ENCODE measurements around the gene SETD2.
A peak's percentile ranks its signal among the peaks of the same experiment; 100 is the strongest.
"Not testable (repeated sequence)": the region's sequence is repeated elsewhere in the genome, so short reads cannot be mapped to it uniquely, and the experiment has no call there.

Gene SETD2

DNA sequence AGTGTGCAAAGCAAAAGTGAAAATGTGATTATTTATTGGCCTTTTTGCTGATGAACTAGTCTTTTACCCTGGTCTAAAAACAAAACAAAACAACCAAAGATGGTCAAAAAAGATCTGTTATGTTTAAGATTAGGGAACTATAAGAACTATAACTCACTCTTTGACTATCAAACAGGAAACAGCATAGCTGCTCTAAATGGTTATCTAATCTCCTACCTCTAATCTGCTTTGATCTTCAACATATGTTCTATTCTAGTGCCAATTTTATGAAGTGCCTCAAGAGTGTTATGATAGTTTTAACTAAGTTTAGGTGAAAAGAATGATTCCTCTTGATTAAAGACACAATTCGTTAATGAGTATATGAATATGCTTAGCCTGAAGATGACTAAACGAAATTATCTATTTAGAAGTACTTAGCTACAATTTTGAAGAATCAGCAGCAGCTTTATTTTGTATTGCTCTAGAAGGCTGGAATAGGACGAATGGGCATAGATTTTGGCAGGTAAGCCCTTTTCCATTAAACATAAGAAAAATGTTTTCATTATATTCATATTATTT is 46.0 kb downstream of the SETD2 start:
- POLR2A ChIA-PET: interaction anchor here (1.0 to 1.3 kb wide), 3 partner anchors 10 to 47 kb away, joined by 3 to 6 read pairs (median 4); partner anchors contain the start of gene SETD2
- Histone ChIP-seq H3K4me3 (ENCODE audit: control insufficient read depth in 1 of 7, extremely low read depth in 1 of 7, insufficient read depth in 4 of 7, low read depth in 2 of 7, low read length in 6 of 7) (peak overlapping the region in 4 of 7 experiments; percentile 12 to 54 (median 30)), H3K27me3 (replicated peaks in 2 of 5; ENCODE audit: control insufficient read depth in 4 of 5, insufficient read depth in 5 of 5, low read length in 4 of 5) (no peaks in the 10 kb centered on the region), H3K9me3 (ENCODE audit: control extremely low read depth in 1 of 5, control insufficient read depth in 4 of 5, insufficient read depth in 2 of 5, low read depth in 1 of 5, low read length in 4 of 5) (peaks cover 0 to 12% (median 0%) of the 10 kb centered on the region in 5 experiments), H3K27ac (ENCODE audit: insufficient read depth in 1 of 2, low read depth in 1 of 2, low read length in 2 of 2, poor library complexity in 1 of 2, severe bottlenecking in 2 of 2) (peak overlapping the region; percentile 10 to 64), H3K4me1 (ENCODE audit: control extremely low read depth in 1 of 4, control insufficient read depth in 4 of 4, insufficient read depth in 4 of 4, low read length in 3 of 4) (peaks cover 6 to 19% (median 11%) of the 10 kb centered on the region in 4 experiments), H3K36me3 (ENCODE audit: control insufficient read depth in 4 of 4, insufficient read depth in 4 of 4, low read length in 3 of 4) (peaks cover 15 to 60% (median 43%) of the 10 kb centered on the region in 4 experiments)
- DNase-seq: peak; percentile 52 to 92 (median 81)
- CTCF ChIA-PET: interaction anchor here (1.3 kb wide), 1 partner anchor 10 kb away, joined by 3 read pairs; no protein-coding TSS in a partner anchor
- no CpG with 5 or more reads among the region's 3 CpGs for WGBS (ENCODE audit: insufficient coverage)

DNA sequence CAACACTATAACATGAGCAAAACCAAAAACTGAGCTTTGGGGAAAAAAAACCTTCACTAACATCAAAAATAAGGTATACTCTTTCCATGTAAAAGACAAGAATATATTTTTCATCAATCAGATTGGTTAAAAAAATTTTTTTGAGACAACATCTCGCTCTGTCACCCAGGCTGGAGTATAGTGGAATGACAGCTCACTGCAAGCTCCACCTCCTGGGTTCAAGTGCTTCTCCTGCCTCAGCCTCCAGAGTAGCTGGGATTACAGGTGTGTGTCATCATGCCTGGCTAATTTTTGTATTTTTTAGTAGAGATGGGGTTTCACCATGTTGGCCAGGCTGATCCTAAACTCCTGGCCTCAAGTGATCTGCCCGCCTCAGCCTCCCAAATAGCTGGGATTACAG is 48.4 kb downstream of the SETD2 start:
- POLR2A ChIA-PET: interaction anchor here (0.8 kb wide), 1 partner anchor 48 kb away, joined by 3 read pairs; no protein-coding TSS in a partner anchor
- Histone ChIP-seq H3K9me3 (ENCODE audit: control extremely low read depth in 1 of 5, control insufficient read depth in 4 of 5, insufficient read depth in 2 of 5, low read depth in 1 of 5, low read length in 4 of 5) (peaks cover 0 to 10% (median 0%) of the 10 kb centered on the region in 5 experiments), H3K4me1 (ENCODE audit: control extremely low read depth in 1 of 4, control insufficient read depth in 4 of 4, insufficient read depth in 4 of 4, low read length in 3 of 4) (peaks cover 6 to 19% (median 11%) of the 10 kb centered on the region in 4 experiments), H3K36me3 (ENCODE audit: control insufficient read depth in 4 of 4, insufficient read depth in 4 of 4, low read length in 3 of 4) (peaks cover 15 to 48% (median 31%) of the 10 kb centered on the region in 4 experiments)
- CTCF ChIA-PET: interaction anchor here (1.2 to 2.1 kb wide), 2 partner anchors 40 to 49 kb away, joined by 3 to 9 read pairs; partner anchors contain the start of gene SETD2
- not testable (repeated sequence) for DNase-seq; H3K27ac ChIP-seq (ENCODE audit: insufficient read depth in 1 of 2, low read depth in 1 of 2, low read length in 2 of 2, poor library complexity in 1 of 2, severe bottlenecking in 2 of 2); H3K27me3 ChIP-seq (replicated peaks in 2 of 5; ENCODE audit: control insufficient read depth in 4 of 5, insufficient read depth in 5 of 5, low read length in 4 of 5); H3K4me3 ChIP-seq (ENCODE audit: control insufficient read depth in 1 of 7, extremely low read depth in 1 of 7, insufficient read depth in 4 of 7, low read depth in 2 of 7, low read length in 6 of 7)
- no CpG with 5 or more reads among the region's 2 CpGs for WGBS (ENCODE audit: insufficient coverage)

DNA sequence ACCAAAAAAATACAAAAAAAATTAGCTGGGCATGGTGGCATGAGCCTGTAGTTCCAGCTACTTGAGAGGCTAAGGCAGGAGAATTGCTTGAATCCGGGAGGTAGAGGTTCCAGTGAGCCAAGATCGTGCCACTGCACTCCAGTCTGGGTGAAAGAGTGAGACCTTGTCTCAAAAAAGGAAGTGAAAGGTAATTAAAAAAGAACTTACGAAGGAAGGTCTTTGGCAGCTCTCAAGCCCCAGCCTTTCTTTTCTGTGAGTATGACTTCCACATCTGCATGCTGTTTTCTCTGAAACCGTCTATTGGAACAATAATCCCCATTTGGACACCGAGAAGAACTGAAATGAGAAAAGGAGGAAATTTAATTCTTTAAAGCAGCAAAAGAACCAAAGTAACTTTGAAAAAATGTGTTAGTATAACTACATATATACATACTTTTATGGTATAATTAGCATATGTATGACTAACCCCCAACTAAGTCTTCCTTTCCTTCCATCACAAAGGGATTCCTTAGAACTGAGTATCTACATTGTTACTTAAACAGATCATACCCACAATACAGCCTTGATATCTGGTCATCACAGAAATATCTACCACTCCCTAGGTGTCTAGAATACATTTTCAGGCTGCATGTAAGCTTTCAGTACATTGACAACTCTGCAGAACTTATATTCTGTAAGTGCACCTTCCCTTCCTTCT is 50.1 kb downstream of the SETD2 start:
- peaks cover 16 to 42% (median 29%) of the 10 kb centered on the region in 4 experiments for H3K36me3 ChIP-seq (ENCODE audit: control insufficient read depth in 4 of 4, insufficient read depth in 4 of 4, low read length in 3 of 4)
- no peak overlapping the region for H3K27ac ChIP-seq (ENCODE audit: insufficient read depth in 1 of 2, low read depth in 1 of 2, low read length in 2 of 2, poor library complexity in 1 of 2, severe bottlenecking in 2 of 2)
- no peaks in the 10 kb centered on the region for H3K9me3 ChIP-seq (ENCODE audit: control extremely low read depth in 1 of 5, control insufficient read depth in 4 of 5, insufficient read depth in 2 of 5, low read depth in 1 of 5, low read length in 4 of 5)
- CTCF ChIA-PET: interaction anchor here (1.7 kb wide), 1 partner anchor 14 kb away, joined by 4 read pairs; no protein-coding TSS in a partner anchor
- no peak for DNase-seq
- 90% methylated on average over 3 of the region's 5 CpGs for WGBS (ENCODE audit: insufficient coverage)
- POLR2A ChIA-PET: interaction anchor here (1.1 kb wide), 1 partner anchor 50 kb away, joined by 3 read pairs; the partner anchor contains the start of gene SETD2
- H3K4me1 ChIP-seq (ENCODE audit: control extremely low read depth in 1 of 4, control insufficient read depth in 4 of 4, insufficient read depth in 4 of 4, low read length in 3 of 4): peaks cover 8 to 19% (median 11%) of the 10 kb centered on the region in 4 experiments
- H3K4me3 ChIP-seq (ENCODE audit: control insufficient read depth in 1 of 7, extremely low read depth in 1 of 7, insufficient read depth in 4 of 7, low read depth in 2 of 7, low read length in 6 of 7): no peak overlapping the region
- no peaks in the 10 kb centered on the region for H3K27me3 ChIP-seq (replicated peaks in 2 of 5; ENCODE audit: control insufficient read depth in 4 of 5, insufficient read depth in 5 of 5, low read length in 4 of 5)

DNA sequence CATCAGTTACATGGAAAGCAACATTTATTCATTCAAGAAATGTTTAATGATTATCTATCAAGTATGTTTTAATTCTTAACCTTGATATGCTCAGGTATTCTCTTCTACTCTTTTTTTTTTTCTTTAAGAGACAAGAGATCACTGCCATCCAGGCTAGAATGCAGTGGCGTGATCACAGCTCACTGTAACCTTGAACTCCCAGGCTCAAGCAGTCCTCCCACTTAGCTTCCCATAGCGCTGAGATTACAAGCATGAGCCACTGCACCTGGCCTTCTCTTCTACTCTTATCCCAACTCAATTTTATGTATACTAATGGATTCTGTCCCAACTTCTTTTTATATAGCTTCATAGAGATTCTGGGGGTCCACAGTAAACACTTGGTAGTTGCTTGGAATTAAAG is 50.9 kb downstream of the SETD2 start:
- Histone ChIP-seq H3K9me3 (ENCODE audit: control extremely low read depth in 1 of 5, control insufficient read depth in 4 of 5, insufficient read depth in 2 of 5, low read depth in 1 of 5, low read length in 4 of 5) (no peaks in the 10 kb centered on the region), H3K27ac (ENCODE audit: insufficient read depth in 1 of 2, low read depth in 1 of 2, low read length in 2 of 2, poor library complexity in 1 of 2, severe bottlenecking in 2 of 2) (no peak overlapping the region), H3K4me1 (ENCODE audit: control extremely low read depth in 1 of 4, control insufficient read depth in 4 of 4, insufficient read depth in 4 of 4, low read length in 3 of 4) (peaks cover under 1 to 13% (median 8%) of the 10 kb centered on the region in 4 experiments), H3K36me3 (ENCODE audit: control insufficient read depth in 4 of 4, insufficient read depth in 4 of 4, low read length in 3 of 4) (peaks cover 16 to 46% (median 30%) of the 10 kb centered on the region in 4 experiments), H3K27me3 (replicated peaks in 2 of 5; ENCODE audit: control insufficient read depth in 4 of 5, insufficient read depth in 5 of 5, low read length in 4 of 5) (no peaks in the 10 kb centered on the region), H3K4me3 (ENCODE audit: control insufficient read depth in 1 of 7, extremely low read depth in 1 of 7, insufficient read depth in 4 of 7, low read depth in 2 of 7, low read length in 6 of 7) (no peak overlapping the region)
- POLR2A ChIA-PET: interaction anchor here (1.1 kb wide), 1 partner anchor 51 kb away, joined by 3 read pairs; the partner anchor contains the start of gene SETD2
- CTCF ChIA-PET: interaction anchor here (1.7 kb wide), 1 partner anchor 15 kb away, joined by 4 read pairs; no protein-coding TSS in a partner anchor
- WGBS (ENCODE audit: insufficient coverage): 100% methylated on average over 1 of the region's 2 CpGs
- DNase-seq: no peak

DNA sequence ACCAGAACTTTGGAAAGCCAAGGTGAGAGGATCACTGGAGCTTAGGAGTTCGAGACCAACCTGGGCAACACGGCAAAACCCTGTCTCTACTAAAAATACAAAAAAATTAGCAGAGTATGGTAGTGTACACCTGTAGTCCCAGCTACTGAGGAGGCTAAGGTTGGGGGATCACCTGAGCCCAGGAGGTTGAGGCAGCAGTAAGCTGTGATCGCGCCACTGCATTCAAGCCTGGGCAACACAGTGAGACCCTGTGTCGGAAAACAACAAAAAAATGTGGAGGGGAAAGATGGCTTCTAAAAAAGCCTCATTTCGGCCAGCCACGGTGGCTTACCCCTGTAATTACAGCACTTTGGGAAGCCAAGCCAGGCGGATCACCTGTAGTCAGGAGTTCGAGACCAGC is 54.5 kb downstream of the SETD2 start:
- Histone ChIP-seq H3K9me3 (ENCODE audit: control extremely low read depth in 1 of 5, control insufficient read depth in 4 of 5, insufficient read depth in 2 of 5, low read depth in 1 of 5, low read length in 4 of 5) (no peaks in the 10 kb centered on the region), H3K36me3 (ENCODE audit: control insufficient read depth in 4 of 4, insufficient read depth in 4 of 4, low read length in 3 of 4) (peaks cover 6 to 51% (median 33%) of the 10 kb centered on the region in 4 experiments), H3K4me3 (ENCODE audit: control insufficient read depth in 1 of 7, extremely low read depth in 1 of 7, insufficient read depth in 4 of 7, low read depth in 2 of 7, low read length in 6 of 7) (no peak overlapping the region), H3K4me1 (ENCODE audit: control extremely low read depth in 1 of 4, control insufficient read depth in 4 of 4, insufficient read depth in 4 of 4, low read length in 3 of 4) (peaks cover 0 to 2% (median 0%) of the 10 kb centered on the region in 4 experiments), H3K27me3 (replicated peaks in 2 of 5; ENCODE audit: control insufficient read depth in 4 of 5, insufficient read depth in 5 of 5, low read length in 4 of 5) (no peaks in the 10 kb centered on the region), H3K27ac (ENCODE audit: insufficient read depth in 1 of 2, low read depth in 1 of 2, low read length in 2 of 2, poor library complexity in 1 of 2, severe bottlenecking in 2 of 2) (no peak overlapping the region)
- DNase-seq: no peak
- ChIA-PET CTCF (interaction anchor here (1.5 to 1.7 kb wide), 2 partner anchors 13 to 55 kb away, joined by 5 read pairs; partner anchors contain the start of gene SETD2), POLR2A (interaction anchor here (0.6 kb wide), 1 partner anchor 292 kb away, joined by 3 read pairs; no protein-coding TSS in a partner anchor)
- WGBS (ENCODE audit: insufficient coverage): 96% methylated on average over 8 of the region's 9 CpGs

DNA sequence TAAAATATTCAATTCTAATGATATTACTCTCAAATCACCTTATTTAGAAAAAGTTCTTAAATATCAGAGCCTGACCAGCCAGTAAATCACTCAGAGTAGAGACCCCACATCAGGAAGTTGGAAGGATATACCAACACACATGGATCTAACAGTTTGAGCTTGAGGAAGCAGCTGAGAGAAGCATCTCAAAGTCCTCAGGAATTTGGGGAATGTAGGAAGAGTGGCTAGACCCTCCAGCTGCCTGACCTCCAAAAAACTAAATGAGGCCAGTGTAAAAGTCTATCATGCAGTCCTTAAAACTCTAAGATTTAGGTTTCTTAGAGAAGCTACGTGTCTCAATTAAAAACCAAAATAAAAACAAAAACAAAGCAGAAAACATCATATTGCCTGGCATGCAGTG is 55.4 kb downstream of the SETD2 start:
- POLR2A ChIA-PET: no interaction called here
- Histone ChIP-seq H3K27me3 (replicated peaks in 2 of 5; ENCODE audit: control insufficient read depth in 4 of 5, insufficient read depth in 5 of 5, low read length in 4 of 5) (no peaks in the 10 kb centered on the region), H3K4me1 (ENCODE audit: control extremely low read depth in 1 of 4, control insufficient read depth in 4 of 4, insufficient read depth in 4 of 4, low read length in 3 of 4) (peaks cover 0 to 2% (median 0%) of the 10 kb centered on the region in 4 experiments), H3K9me3 (ENCODE audit: control extremely low read depth in 1 of 5, control insufficient read depth in 4 of 5, insufficient read depth in 2 of 5, low read depth in 1 of 5, low read length in 4 of 5) (no peaks in the 10 kb centered on the region), H3K4me3 (ENCODE audit: control insufficient read depth in 1 of 7, extremely low read depth in 1 of 7, insufficient read depth in 4 of 7, low read depth in 2 of 7, low read length in 6 of 7) (no peak overlapping the region), H3K36me3 (ENCODE audit: control insufficient read depth in 4 of 4, insufficient read depth in 4 of 4, low read length in 3 of 4) (peaks cover 4 to 50% (median 31%) of the 10 kb centered on the region in 4 experiments), H3K27ac (ENCODE audit: insufficient read depth in 1 of 2, low read depth in 1 of 2, low read length in 2 of 2, poor library complexity in 1 of 2, severe bottlenecking in 2 of 2) (peak overlapping the region in 1 of 2 experiments; percentile 7)
- CTCF ChIA-PET: interaction anchor here (1.3 to 1.5 kb wide), 2 partner anchors 12 to 30 kb away, joined by 3 to 5 read pairs; no protein-coding TSS in a partner anchor
- no peak for DNase-seq
- no CpG with 5 or more reads among the region's 1 CpG for WGBS (ENCODE audit: insufficient coverage)
